CD4-positive, alpha-beta T cell treated with Interleukin-6 for 4 hours (primary cell): ENCODE results near the gene ZEB2.

ENCODE experiments used
- DNase-seq: peaks from one replicate; pipeline ENCODE4 v3.0.0-alpha.2; 2020; ENCODE audit warnings: mixed read lengths

Gene ZEB2

DNA sequence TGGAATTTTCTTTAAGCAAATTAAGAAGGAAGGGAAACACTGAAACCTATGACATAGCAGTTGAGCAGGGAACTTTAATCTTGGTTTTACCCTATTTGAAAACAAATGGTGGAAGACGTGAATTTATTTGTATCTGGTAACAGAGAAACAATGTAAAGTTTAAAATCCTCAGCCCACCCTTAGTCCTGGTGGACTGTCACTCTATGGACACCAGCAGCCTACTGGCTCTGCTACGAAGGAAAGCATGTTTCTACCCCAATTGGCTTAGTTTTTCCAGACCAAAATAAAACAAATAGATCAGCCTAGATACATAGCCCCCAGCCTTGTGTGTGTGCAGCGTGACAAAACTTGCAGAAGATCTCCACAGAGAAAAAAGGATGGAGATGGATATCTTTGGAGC, 7.4 kb downstream of the ZEB2 start:
- no peak for DNase-seq

DNA sequence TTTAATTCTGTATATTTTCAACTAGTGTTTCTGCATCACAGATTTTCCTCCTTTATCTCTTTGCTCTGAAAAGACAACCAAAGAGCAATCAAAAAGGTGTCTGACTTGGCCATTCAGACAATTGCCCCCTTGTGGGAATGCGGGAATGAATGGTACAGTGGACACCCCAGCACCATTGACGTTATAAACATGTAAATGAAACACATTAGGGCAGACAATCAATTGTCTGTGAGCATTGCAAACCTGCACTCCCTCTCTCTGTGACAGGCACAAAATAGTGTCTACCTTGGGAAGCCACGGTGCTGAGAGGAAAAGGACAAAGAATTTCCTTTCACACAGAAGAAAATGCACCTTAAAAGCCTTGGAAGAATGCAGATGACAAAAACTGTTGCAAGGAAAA, 8.0 kb downstream of the ZEB2 start:
- no peak for DNase-seq

DNA sequence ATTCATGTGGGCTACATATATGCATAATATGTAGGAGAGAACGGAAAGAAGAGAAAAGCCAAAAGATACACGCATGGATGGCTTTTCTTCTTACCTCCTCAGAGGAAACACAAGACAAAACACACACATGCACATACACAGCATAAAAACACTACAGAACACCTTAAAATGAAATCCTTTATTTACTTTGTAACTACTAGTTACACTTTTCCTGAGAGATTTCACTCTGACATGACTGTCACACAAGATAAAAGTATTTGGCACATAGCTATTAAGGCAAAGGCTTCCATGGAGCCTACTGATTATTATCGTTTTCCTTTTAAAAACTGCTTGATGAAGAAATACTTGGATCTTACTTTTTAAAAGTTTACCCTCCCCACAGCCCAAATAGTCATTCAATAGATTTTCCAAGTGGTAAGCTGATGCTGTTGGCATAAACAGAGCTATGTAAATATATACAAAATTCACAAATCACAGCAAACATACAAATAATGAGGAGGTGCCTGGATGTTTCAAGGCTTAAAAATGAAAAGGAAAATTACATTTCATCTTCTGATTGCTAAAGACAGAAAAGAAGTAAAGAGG, 8.6 kb downstream of the ZEB2 start:
- DNase-seq: no peak

DNA sequence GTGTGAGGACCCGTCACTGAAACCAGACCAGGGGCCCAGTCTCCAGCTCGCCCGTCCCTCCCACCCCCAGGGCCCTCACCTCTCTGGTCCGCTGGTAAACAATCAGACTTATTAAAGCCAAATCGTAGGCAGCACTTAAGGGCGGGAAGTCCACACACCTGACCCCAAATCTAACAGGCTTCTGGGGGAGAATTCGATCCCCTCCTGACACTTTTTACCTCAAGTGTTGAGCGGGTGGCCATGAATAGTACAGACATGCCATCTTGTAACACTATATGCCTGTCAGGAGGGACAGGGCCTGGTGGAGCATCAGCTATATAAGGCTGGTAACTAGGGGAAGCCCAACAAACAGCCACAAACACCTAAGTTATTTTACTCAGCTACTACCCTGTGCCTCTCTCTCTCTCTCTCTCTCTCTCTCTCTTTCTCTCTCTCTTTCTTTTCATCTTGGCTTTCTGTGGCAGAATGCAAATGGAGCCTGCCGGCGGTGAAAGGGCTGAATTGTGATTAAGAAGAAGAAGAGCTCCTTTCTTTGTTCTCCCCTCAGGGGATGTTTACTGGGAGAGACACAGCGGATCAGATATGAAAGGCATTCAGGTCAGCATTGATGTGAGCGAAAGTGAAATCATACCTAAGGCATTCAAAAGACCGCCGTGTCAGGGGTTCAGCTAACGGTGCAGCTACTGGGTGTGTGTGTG, 9.5 kb downstream of the ZEB2 start:
- DNase-seq: no peak

DNA sequence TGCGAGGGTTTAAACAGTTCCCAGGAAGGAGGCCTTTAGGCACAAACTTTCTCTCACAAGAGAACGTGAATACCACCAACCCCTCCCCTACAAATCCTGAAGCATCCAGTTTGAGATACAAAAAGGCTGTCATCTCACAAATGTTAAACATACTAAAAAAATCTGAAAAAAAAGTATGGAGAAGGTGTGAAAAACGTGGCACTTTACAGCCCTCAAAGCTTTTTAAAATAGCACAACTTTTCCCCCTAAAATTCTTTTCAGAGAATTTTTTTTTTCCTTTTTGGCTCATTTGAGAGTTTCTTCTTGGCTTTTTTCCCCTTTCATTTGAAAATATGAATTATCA, 10.1 kb downstream of the ZEB2 start:
- no peak for DNase-seq

DNA sequence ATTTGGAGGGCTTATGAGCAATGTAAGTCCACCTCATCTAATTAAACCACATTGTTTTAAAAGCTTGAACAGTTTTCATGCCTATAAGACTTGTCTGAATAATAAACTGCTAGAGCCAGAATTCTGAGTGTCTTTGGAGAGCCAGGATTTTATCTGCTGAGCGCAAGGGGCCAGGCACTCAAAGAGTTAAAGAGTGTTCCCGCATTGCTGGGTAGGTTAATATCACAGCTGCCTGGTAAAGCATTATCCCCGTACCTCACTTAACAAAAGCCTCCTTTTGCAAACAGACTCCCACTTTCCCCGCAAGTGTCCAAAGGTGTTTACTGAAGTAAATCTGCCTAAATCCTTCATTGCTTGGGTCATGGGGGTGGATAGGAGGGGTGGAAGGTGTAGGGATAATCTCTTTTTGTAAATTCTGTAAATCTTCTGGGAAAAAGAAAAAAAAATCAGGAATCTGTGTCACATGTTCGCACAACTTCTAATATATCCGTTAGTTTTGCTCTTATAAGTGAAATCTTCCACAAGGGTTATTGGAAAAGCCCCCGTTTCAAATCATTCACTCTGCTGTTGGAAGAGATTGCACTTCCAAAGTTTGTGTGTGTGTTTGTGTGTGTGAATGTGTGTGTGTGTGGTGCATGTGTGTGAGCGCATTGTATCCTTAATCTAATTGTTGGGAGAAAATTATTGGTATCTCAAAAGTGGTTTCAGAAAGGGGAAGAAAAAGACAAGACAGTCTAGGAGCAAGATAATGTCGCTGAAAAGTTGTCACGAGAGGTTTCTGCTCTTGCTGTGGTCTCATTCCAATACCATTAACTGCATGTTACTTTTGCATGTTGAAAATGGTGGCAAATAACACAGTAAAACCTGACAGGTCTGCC, 10.7 kb downstream of the ZEB2 start:
- no peak for DNase-seq

DNA sequence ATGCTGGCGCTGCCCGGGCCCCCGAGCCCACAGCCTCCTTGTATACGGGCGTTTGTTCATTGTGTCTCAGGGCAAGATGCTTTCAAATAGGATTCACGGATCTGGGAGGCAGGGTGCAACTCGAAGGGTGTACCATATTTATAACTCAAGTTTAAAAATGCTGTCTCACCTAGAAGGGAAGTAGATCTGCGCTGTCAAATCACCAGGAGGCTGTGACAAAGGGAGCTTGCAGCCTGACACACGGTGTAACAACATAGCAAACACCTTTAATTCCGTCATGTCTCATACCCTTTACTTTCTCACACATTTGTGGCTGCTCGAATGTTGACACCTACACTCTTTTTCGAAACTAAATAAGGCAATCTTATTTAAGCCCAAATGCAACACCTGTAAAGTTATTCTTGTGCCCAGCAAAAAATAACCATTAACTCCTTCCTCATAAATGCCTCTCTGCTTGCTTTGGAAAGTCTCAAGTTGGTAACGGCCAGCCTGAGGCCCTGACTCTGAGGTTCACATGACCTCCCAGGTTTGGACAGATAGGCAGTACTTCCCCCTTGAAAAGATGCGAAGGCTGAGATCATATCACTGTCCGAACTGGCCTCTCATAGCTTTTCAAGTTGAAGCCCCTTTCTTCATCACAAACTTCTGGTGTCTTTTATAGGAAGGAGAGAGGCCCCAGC, 11.6 kb downstream of the ZEB2 start:
- DNase-seq: no peak

DNA sequence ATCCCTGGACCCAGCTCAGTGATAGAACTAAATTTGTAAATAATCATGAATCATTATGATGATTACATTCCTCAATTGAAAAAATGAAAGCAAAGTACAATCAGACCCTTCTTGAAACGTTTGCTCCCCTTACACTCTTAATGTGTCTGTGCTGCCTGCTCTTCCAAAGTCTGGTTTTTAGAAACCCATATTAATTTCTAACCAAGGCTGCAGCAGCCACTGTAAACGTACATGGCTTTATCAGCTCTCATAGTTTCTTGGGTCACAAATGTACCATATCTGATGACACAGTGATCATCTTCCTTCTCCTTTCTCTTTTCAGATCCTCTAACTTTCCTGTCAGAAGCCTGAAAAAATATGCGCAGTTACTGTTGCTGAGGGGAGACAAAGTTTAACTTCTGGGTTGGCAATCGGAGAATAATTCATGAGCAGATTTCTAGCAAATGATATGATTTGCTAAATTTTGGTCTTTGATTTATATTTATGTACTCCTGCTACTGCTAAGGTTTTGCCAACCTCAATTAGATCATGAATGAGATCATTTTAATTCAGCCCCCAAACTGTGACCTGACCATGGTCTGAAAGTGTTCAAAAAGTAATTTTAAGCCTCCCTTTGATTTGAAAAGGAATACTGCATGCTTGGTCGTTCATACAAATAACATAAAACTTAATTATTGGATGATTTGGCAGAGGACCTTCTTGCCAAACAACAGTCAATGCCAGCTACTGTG, 12.3 kb downstream of the ZEB2 start:
- DNase-seq: no peak

DNA sequence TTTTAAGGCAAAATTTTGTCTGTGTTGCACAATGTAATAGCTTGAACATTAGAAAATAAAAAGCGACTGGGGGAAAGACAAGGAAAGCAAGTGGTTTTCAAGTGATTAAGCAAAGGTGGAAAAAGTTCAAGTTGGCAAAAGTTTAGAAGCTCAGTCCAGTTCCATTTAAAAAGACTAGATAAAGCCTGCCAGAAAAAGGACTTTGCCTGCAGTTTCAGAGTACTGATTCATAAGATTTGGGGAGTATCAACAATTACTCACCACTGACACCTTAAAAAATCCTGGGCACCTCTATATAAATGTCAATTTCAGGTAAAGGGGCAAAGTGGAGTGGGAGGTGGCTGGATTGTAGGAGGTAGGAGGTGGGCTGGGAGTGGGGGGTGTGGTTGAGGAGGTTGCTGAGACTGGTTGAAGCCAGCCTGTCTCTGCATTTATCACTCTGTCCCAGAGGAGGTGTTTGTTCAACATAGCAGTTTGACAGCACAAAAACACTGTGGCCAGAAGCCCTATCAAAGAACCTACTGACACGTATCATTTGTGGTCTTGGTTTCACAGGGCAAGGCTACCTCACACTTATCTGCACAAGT, 14.6 kb downstream of the ZEB2 start:
- DNase-seq: no peak

DNA sequence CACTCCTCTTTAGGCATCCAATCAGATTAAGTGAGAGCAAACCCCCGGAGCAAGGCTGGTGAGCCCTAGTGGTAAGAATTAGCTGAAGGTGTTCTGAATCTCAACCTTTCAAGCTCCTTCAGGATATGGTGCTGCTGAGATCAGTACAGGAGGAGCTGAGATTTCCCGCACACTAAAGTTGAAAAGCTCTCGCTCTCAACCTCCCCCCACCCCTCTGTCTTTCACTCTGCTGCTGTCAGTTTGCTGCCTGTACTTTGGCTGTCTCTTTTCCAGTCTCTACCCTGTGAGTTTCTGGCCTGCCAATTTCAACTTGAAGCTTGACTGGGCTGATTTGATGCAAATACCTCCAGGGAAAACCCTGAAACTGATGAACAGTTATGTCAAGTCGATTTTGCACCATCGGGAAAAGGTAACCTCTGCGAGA, 15.7 kb downstream of the ZEB2 start:
- DNase-seq: no peak

DNA sequence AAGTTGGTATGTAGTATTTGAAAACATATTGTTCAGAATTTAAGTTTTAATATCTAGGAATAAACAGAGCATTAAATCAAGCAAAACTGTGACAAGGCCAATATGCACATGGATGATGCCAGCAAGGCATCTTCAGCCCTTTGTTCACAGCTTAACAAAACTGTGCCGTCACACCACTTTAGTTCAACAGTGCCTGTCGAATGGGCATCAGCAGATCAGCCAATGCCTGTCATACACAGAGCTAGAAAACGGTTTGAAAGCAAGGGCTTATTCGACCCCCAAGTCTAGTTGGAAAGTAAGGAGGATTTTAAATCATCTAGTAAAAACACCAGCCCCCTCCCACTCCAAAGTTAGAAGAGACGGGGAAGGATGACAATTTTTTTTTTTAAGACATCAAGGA, 16.7 kb downstream of the ZEB2 start:
- DNase-seq: no peak

DNA sequence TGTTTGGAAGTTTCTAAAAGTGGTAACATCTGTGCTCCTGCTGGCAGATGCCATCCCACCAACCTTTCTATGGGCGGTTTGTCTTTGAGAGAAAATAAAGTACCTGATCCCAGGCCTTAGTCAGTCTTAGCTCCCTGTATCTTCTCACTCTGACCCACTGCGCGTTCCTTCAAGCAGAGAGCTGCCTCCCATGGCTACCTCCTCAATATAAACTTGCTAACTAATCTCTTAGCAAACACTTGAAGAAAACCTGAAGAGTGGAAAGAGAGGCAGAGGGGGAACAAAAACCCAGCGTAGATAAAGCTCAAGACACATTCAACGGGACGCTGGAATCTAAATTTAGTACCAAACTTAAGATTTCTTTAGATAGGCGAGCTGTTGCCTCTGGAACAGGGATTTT, 17.6 kb downstream of the ZEB2 start:
- DNase-seq: no peak

DNA sequence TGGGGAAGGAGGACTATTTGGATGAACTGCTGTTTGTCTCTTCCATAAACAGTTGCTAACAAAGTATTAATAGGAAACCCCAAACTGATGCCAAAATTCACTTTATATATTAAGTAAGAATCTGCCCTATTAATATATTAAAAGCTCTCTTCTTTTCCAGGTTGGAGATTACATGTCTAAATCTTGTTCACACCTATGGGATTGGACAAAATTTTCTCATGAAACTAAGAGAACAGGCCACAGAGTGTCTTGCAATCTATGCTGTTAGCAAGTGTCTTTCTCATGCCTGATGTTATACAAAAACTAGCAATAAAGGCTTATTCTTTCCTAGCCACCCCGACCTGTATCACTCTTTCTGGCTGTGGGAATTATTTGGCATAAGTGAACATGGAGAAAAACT, 18.3 kb downstream of the ZEB2 start:
- no peak for DNase-seq

DNA sequence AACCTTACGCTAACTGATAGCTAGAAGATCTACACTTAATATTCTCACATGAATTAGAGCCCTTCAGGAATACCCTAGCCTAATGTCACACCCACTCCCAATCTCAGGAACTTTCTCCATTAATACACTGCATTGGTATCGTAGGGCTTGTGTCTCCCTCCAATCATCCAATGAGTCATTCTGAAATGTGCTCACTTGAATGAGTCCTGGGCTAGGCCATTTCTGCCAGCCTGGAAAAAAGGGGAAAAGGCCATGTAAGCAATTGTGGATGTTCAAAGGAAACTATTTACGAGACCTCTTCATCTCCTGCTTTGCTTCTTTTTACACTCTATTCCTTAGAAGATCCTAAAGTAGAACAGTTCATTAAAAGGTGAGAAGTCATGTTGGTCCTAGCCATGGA, 18.8 kb downstream of the ZEB2 start:
- DNase-seq: no peak

DNA sequence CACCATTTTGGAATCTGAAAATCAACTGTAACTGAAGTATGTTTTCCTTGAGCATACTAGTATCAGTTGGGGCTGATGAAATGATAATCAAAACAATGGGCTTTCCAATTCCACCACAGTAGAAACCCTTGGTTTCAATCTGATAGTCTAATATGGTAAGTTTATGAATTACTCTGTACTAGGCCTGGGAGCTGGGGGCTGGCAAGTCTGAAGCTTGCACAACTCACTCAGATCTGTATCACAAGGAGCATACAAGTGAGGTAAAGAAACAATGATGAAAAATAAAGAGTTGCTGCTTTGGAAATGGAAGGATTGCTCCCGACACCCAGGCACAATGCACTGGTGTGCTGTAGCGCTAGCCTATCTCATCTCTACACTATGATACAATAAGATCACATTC, 19.4 kb downstream of the ZEB2 start:
- no peak for DNase-seq

DNA sequence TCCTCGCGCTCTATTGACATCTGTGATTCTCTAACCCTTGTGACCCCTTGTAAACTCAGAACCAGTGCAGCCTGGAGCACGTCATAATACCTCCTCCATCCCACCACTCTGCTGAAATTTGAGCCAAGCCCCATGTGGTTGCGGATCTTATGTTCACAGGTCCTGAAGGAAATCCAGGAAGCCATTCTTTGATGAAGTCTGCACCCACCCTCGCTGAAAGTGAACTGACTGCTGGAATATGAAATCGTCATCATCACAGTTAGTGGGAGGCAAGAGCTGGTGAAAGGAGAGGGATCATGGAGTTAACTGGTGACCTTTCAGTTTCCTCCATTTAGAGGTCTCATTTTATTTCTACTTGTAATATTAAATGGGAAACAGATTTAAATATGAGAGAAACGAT, 21.6 kb downstream of the ZEB2 start:
- DNase-seq: no peak

DNA sequence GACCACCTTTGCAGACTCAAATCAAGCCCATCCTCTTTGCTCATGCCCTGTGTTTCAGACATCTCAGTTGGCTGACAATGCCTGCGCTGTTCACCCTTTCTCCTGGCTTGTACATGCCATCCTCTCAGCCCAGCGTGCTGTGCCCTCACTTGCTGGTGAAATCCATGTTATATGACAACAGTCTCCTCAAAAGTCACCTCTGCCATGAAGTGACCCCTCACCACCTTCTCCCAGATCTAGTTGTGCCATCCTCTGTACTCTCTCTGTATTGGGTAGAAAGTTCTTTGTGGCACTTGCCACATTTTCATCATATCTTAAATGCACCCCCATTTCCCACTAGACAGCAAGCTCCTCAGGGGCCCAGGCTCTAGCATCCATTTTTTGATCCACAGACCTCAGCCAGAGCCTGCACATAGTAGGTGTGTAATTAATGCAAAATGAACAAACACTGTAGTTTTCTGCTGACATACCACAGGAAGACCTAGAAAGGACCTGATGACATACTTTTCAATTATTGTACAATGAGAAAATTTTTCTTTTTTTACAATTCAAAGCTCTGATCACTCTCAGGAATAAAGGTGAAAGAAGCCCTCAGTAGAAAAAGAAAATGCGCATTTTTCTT, 22.8 kb downstream of the ZEB2 start:
- no peak for DNase-seq

DNA sequence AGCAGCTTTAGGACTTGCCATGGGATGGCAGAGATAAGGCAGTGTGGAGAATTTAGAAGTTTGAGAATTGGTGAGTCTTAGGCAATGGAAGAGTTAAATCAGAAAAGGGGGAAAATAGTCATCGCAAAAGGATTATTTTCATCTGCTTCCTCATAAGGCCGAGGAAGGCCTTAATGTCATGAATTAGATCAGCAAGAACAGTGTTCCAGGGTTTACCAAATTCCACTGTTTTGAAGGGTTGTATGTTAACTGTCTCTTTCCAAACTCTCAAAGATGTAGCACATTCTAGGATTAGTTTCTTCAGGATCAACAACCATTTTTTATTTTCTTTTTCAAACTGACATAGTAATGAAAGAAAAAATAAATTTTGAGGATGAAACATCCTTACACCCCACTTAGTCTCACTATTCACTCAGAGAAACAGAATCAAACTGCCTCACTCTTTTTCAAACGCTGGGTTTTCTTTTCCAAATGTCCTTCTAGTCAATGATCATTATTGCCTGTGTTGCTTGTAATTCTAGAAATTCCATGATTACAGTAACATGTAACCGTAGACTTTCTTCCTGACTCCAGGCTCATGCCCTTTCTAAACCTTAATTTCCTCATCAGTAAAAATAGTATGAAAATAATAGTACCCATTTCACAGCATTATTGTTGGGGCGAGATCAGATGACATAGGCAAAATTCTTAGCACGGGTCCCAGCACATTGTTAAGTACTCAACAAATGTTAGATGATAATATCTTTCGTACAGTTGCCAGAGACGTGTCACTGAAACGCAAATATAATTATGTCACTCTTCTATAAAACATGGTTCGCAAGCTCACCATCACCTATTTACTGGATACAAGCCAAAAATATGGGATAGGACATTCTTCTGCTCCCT, 23.6 kb downstream of the ZEB2 start:
- DNase-seq: no peak

DNA sequence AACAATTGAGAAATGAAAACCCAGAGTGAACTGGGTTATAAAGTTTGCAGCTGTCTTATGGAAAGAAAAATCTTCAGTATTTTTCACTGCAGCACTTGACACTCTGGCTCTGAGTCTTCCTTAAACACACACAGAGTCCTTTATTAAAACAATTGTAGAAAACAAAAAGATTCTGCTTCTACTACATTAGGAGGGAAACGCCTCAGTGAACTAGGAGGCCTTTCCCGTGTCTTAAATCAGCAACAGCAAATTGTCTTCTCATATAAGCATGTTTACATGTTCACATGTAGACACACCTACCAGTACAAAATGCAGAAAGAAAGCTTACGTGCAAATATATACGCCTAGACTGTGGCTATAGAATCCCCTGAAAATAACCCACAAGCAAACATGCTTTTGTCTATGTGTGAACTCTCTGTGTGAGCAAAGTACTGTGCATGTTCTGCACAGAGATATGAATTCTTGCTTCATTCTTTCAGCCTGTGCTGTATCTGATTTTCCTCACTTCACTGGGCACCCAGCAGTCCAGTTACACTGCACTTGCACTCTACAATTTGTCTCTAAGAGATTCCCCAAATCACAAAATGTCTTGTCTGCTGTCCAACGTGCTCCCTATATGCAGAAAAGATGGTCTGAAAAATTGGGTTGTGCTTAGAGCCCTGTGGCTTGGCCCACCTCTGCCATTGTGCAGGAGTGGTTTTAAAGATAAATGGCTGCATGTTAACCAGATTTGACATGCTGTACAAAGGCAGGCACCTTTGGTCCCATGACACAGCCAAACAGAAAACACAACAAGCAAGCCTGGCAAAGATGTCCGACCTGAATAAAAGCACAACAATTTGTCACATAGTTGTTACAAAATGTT, 24.5 kb downstream of the ZEB2 start:
- DNase-seq: no peak
